GM18873 (cell line): ENCODE measurements around the gene MYO5B.
"Not testable (repeated sequence)": the region's sequence is repeated elsewhere in the genome, so short reads cannot be mapped to it uniquely, and the experiment has no call there.

Experiments used
- ATAC-seq: cut with Tn5 transposase; IDR thresholded peaks from one replicate; pipeline ENCODE4 v1.9.1; 2021; ENCODE audit warnings: mild to moderate bottlenecking, moderate library complexity, moderate number of reproducible peaks; ENCODE audit not compliant: unreplicated experiment, low FRiP score

The MYO5B gene

GRCh38 chr18:49783631-49784030 is 411.3 kb downstream of the MYO5B start:
- ATAC-seq: not testable (repeated sequence)

GRCh38 chr18:49778826-49779465 is 416.0 kb downstream of the MYO5B start:
- no peak for ATAC-seq
